ENCODE measurements around the gene DHX32. TPM values are rescaled to one million over a fixed set of nuclear protein-coding genes. Genes with fewer than 3 reads are reported as not detected.
"Not testable (repeated sequence)": the region's sequence is repeated elsewhere in the genome, so short reads cannot be mapped to it uniquely, and the experiment has no call there.

The DHX32 gene
- 35.6 and 36.3 TPM in 2 replicates for total RNA-seq
- long read RNA-seq, transcript DHX32-201 (11 exons, 3,070 nt), result major isoform, 7 of 21 reads
- long read RNA-seq, partial matches to known transcripts, result 3 of 21 reads
- long read RNA-seq, other reads (novel, unspliced or antisense), result 10 of 21 reads

- H3K4me1 Mint-ChIP-seq, result peaks cover 28% of the 10 kb centered on the region
- peak; percentile 5 for DNase-seq (ENCODE audit: low read depth, low spot score)
- H3K27ac Mint-ChIP-seq (ENCODE audit: unreplicated experiment), result peak within 1 kb of the TSS; percentile 91
- H3K36me3 Mint-ChIP-seq (ENCODE audit: low read depth), result peaks cover 25% of the 10 kb centered on the region
- H3K9me3 Mint-ChIP-seq, result peaks cover 6% of the 10 kb centered on the region
- peak within 1 kb of the TSS; percentile 67 for H3K4me3 Mint-ChIP-seq
- TF ChIP-seq CTCF (conservative IDR thresholded peaks at IDR 0.05), result no peak
- no peaks in the 10 kb centered on the region for H3K27me3 Mint-ChIP-seq (ENCODE audit: low read depth)
These were observed at the start of gene DHX32 for GRCh38 chr10:125881192-125881591. Gene DHX32, minus strand, starts transcription at chr10:125881292. Its CDS starts 468 bp downstream, at chr10:125880824.

- no peak for DNase-seq (ENCODE audit: low read depth, low spot score)
- no peak overlapping the region for H3K4me3 Mint-ChIP-seq
- peaks cover 4% of the 10 kb centered on the region for H3K4me1 Mint-ChIP-seq
- no peak for TF ChIP-seq CTCF (conservative IDR thresholded peaks at IDR 0.05)
- H3K27me3 Mint-ChIP-seq (ENCODE audit: low read depth), result peaks cover 2% of the 10 kb centered on the region
- peaks cover 5% of the 10 kb centered on the region for H3K9me3 Mint-ChIP-seq
- H3K36me3 Mint-ChIP-seq (ENCODE audit: low read depth), result peaks cover 5% of the 10 kb centered on the region
- no peak overlapping the region for H3K27ac Mint-ChIP-seq (ENCODE audit: unreplicated experiment)
These were observed 48.5 kb upstream of the DHX32 start for GRCh38 chr10:125929618-125930017.

- H3K4me3 Mint-ChIP-seq, result no peak overlapping the region
- DNase-seq (ENCODE audit: low read depth, low spot score), result no peak
- no peak overlapping the region for H3K27ac Mint-ChIP-seq (ENCODE audit: unreplicated experiment)
- H3K27me3 Mint-ChIP-seq (ENCODE audit: low read depth), result peaks cover 2% of the 10 kb centered on the region
- TF ChIP-seq CTCF (conservative IDR thresholded peaks at IDR 0.05), result no peak
- peaks cover 5% of the 10 kb centered on the region for H3K36me3 Mint-ChIP-seq (ENCODE audit: low read depth)
- no peaks in the 10 kb centered on the region for H3K4me1 Mint-ChIP-seq
- peaks cover 5% of the 10 kb centered on the region for H3K9me3 Mint-ChIP-seq
These were observed 48.0 kb upstream of the DHX32 start for GRCh38 chr10:125928928-125929585.

- not testable (repeated sequence) for H3K9me3 Mint-ChIP-seq; H3K36me3 Mint-ChIP-seq (ENCODE audit: low read depth); H3K4me1 Mint-ChIP-seq; H3K27me3 Mint-ChIP-seq (ENCODE audit: low read depth); H3K4me3 Mint-ChIP-seq; DNase-seq (ENCODE audit: low read depth, low spot score); H3K27ac Mint-ChIP-seq (ENCODE audit: unreplicated experiment)
These were observed 46.2 kb upstream of the DHX32 start for GRCh38 chr10:125927265-125927664.

- H3K4me3 Mint-ChIP-seq, result no peak overlapping the region
- H3K9me3 Mint-ChIP-seq, result peaks cover 3% of the 10 kb centered on the region
These were observed 45.2 kb upstream of the DHX32 start for GRCh38 chr10:125926247-125926646.

More at GRCh38 chr10:125926247-125926646, 45.2 kb upstream of the DHX32 start:
- Mint-ChIP-seq H3K27ac (ENCODE audit: unreplicated experiment) (no peak overlapping the region), H3K4me1 (no peaks in the 10 kb centered on the region), H3K27me3 (ENCODE audit: low read depth) (no peaks in the 10 kb centered on the region), H3K36me3 (ENCODE audit: low read depth) (peaks cover 4% of the 10 kb centered on the region)
- DNase-seq (ENCODE audit: low read depth, low spot score), result no peak
- no peak for TF ChIP-seq CTCF (conservative IDR thresholded peaks at IDR 0.05)

Data from neural crest cell (in vitro differentiated cells).